Calu3 (cell line): ENCODE results near the gene ILK. TPM values are rescaled to one million over a fixed set of nuclear protein-coding genes. Genes with fewer than 3 reads are reported as not detected.

Experiments used
- BruUV-seq: library from RNA; stranded (reverse); fragments of 400-500 nt; replicated peaks from 2 replicates; lab custom pipeline; 2021; lab: Mats Ljungman, UMichigan
- CTCF ChIA-PET: fragments of 300-600 bp; sonication (Branson Sonifier 250); formaldehyde crosslinking; loops from one replicate; lab custom pipeline; 2022; ENCODE audit warnings: antibody characterized with exemption; lab: Charles Lee
- DNase-seq: peaks from one replicate; pipeline ENCODE4 v3.0.0; 2022
- H3K27ac Mint-ChIP-seq: one replicate; pipeline ENCODE4 v1.8.0; 2022; ENCODE audit warnings: mixed read lengths; ENCODE audit not compliant: unreplicated experiment
- H3K27me3 Mint-ChIP-seq: one replicate; pipeline ENCODE4 v1.8.0; 2022; ENCODE audit warnings: mixed read lengths; ENCODE audit not compliant: unreplicated experiment
- H3K36me3 Mint-ChIP-seq: one replicate; pipeline ENCODE4 v1.8.0; 2022; ENCODE audit warnings: mild to moderate bottlenecking, moderate library complexity, mixed read lengths; ENCODE audit not compliant: insufficient read depth, unreplicated experiment
- H3K4me1 Mint-ChIP-seq: one replicate; pipeline ENCODE4 v1.8.0; 2022; ENCODE audit warnings: mild to moderate bottlenecking, low read depth, mixed read lengths; ENCODE audit not compliant: unreplicated experiment
- H3K4me3 Mint-ChIP-seq: one replicate; pipeline ENCODE4 v1.8.0; 2022; ENCODE audit warnings: mild to moderate bottlenecking, low read depth, moderate library complexity, mixed read lengths; ENCODE audit not compliant: unreplicated experiment
- H3K9me3 Mint-ChIP-seq: one replicate; pipeline ENCODE4 v1.8.0; 2022; ENCODE audit warnings: low read depth, mixed read lengths; ENCODE audit not compliant: unreplicated experiment
- CTCF ChIP-seq: fragments of 200-600 bp; IDR thresholded peaks from one replicate; pipeline ENCODE4 v1.8.0; 2022; ENCODE audit warnings: antibody characterized with exemption; ENCODE audit not compliant: unreplicated experiment
- intact Hi-C: fragments of 100-400 bp; cut with micrococcal nuclease; formaldehyde crosslinking; loops from one replicate; pipeline ENCODE4 v1.10.0; 2022; ENCODE audit not compliant: unreplicated experiment
- total RNA-seq: library from RNA; stranded (reverse); gene quantifications from 2 replicates; pipeline ENCODE4 v1.2.3, GENCODE V29; 2022

The ILK gene
- total RNA-seq, 1 experiment from 2014 or later = 85.7 TPM

DNA sequence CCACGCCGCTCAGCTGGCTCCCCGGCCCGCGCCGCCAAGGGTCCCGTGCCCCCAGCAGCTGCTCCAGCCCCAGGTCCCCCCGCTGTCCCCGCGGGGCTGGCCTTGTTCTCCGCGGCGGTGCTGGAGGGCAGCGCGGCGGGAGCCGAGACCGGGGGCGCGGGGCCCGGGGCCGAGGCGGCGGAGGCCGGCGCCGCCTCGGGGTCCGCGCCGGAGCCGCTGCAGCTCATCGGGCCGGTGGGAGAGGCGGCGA, 8.3 kb downstream of the ILK start:
- no peak for TF ChIP-seq CTCF
- intact Hi-C loops = loop anchor here (2.0 to 10.0 kb wide), 2 partner anchors 71 to 127 kb away; partner anchors contain the start of genes ARFIP2, MRPL17 and TIMM10B
- Mint-ChIP-seq H3K36me3 (no peaks in the 10 kb centered on the region), H3K9me3 (no peaks in the 10 kb centered on the region), H3K4me1 (peaks cover 24% of the 10 kb centered on the region), H3K27me3 (no peaks in the 10 kb centered on the region), H3K27ac (no peak overlapping the region), H3K4me3 (no peak overlapping the region)
- BruUV-seq = no TSS peak
- CTCF ChIA-PET = interaction anchor here (0.6 to 1.1 kb wide), 3 partner anchors 12 to 145 kb away, joined by 3 to 9 read pairs (median 3); partner anchors contain the start of gene MRPL17
- DNase-seq = no peak

DNA sequence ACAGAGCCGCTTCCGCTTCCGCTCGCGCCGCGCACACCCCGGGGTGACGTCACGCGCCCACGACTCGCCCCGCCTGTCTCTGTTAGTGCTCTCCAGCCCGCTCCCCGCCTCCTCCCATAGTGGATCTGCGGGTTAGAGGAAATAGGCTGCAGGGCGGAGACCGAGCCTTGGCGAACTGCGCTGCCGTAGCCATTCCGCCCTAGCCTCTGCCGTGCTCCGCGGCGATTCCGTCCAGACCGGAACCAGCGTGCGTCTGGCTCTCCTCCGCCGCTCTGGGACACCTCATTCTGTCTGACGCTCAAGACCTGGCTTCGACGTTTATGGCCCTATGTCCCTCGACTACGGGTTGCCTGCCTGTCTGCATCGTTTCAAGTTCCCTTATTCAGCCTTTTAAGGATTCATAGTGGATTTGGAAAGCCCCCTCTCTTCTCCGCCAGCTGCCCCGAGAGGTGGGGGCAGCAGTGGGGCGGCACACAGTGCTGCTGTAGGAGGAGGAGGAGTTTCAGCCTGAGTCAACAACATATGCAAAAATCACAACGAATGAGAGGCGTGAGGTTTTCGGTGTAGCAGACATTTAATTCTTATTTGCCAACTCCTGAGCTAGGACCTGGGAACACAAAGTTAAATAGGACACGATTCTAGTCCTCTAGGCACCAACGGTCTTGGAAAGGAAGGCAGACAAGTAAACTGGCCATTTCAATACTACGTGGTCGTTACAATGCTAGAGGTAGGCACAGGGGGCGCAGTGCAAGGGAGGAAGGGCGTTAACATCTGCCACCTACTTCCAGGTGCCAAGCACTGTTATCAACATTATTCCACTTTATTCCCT, 8.9 kb downstream of the ILK start, which contains the start of gene TAF10:
TSS of gene TAF10 (minus strand) at position 4 of the 829 bp plus-strand sequence. CDS start 27 bp downstream, outside the sequence.
- Mint-ChIP-seq H3K4me3 (no peak within 1 kb of the TSS), H3K4me1 (peaks cover 21% of the 10 kb centered on the region), H3K27me3 (no peaks in the 10 kb centered on the region), H3K27ac (peak within 1 kb of the TSS; percentile 81), H3K9me3 (no peaks in the 10 kb centered on the region), H3K36me3 (no peaks in the 10 kb centered on the region)
- TSS peak; percentile 98 for BruUV-seq
- peak; percentile 26 for TF ChIP-seq CTCF
- DNase-seq = peak; percentile 97
- CTCF ChIA-PET = interaction anchor here (0.6 to 1.1 kb wide), 3 partner anchors 13 to 145 kb away, joined by 3 to 9 read pairs (median 3); partner anchors contain the start of gene MRPL17
- intact Hi-C loops = loop anchor here (2.0 to 10.0 kb wide), 2 partner anchors 70 to 128 kb away; partner anchors contain the start of genes ARFIP2, MRPL17 and TIMM10B

DNA sequence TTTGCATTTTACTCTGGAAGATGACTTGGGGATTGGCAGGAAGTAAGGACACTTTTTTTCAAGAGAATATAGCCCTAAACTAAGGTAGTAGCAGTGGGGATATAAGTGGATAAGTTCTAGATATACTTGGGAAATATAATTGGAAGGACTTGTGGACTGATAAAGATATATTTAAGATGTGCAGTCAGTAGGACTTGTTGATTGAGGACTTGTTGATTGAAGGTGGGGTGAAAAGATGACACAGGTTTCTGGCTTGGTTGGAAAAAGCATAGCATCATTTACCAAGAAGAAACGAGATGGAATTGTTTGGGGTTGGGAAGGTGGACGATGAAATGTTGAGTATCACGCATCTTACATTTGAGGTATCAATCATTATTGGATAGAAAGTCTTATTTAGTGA, 9.9 kb downstream of the ILK start:
- no peak overlapping the region for H3K4me3 Mint-ChIP-seq
- H3K36me3 Mint-ChIP-seq = no peaks in the 10 kb centered on the region
- H3K4me1 Mint-ChIP-seq = peaks cover 17% of the 10 kb centered on the region
- H3K27ac Mint-ChIP-seq = no peak overlapping the region
- BruUV-seq = no TSS peak
- CTCF ChIA-PET = no interaction called here
- intact Hi-C loops = loop anchor here (2.0 to 10.0 kb wide), 2 partner anchors 69 to 129 kb away; partner anchors contain the start of genes ARFIP2, MRPL17 and TIMM10B
- no peak for TF ChIP-seq CTCF
- no peak for DNase-seq
- H3K9me3 Mint-ChIP-seq = no peaks in the 10 kb centered on the region
- no peaks in the 10 kb centered on the region for H3K27me3 Mint-ChIP-seq

DNA sequence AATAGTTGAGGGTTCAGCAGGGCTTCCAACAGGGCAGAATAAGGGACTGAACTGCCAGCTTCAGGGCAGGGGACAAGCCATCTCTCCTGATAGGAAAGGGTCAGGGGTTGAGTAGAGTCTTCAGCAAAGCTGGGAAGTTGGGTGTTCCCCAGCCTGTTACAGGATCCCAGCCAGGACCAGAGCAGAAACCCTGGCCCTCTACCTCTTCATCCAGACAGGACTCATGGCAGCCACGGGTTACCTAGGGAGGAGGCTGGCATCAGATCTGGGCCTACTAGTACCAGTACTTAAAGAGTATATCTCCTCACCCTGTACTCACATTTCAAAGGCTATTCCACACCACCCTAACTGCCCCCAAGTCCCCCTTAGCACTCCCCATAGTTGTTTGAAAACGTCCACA, 10.9 kb downstream of the ILK start:
- CTCF ChIA-PET = no interaction called here
- TF ChIP-seq CTCF = no peak
- no peaks in the 10 kb centered on the region for H3K36me3 Mint-ChIP-seq
- H3K27ac Mint-ChIP-seq = no peak overlapping the region
- intact Hi-C loops = loop anchor here (10.0 kb wide), 1 partner anchor 130 kb away; the partner anchor contains the start of genes ARFIP2 and TIMM10B
- no peaks in the 10 kb centered on the region for H3K27me3 Mint-ChIP-seq
- H3K4me1 Mint-ChIP-seq = peaks cover 17% of the 10 kb centered on the region
- BruUV-seq = no TSS peak
- H3K4me3 Mint-ChIP-seq = no peak overlapping the region
- no peak for DNase-seq
- H3K9me3 Mint-ChIP-seq = no peaks in the 10 kb centered on the region
